Gastrocnemius medialis (tissue), 4 donors: ENCODE data around the gene ODC1.

ENCODE experiments used
- POLR2A ChIP-seq, 2 donors: fragments of 450-650 bp; IDR thresholded peaks; one replicate each; pipeline ENCODE4 v1.6.1; 2017; ENCODE audit warnings: antibody characterized with exemption in 2 of 2, mild to moderate bottlenecking in 2 of 2, moderate library complexity in 2 of 2
- TF ChIP-seq, protein P1 (sequence below), 5 experiments: fragments of 450-650 bp in 3 of 5; fragments of 200-600 bp in 2 of 5; sonication (generic) in 2 of 5; IDR thresholded peaks in 4 of 5; conservative IDR thresholded peaks in 1 of 5; 1 replicate in 4 of 5; 2 replicates in 1 of 5; pipeline ENCODE4 v1.5.1; 2016 to 2019; ENCODE audit warnings: antibody characterized with exemption in 5 of 5, mild to moderate bottlenecking in 3 of 5, moderate library complexity in 3 of 5

DNA sequence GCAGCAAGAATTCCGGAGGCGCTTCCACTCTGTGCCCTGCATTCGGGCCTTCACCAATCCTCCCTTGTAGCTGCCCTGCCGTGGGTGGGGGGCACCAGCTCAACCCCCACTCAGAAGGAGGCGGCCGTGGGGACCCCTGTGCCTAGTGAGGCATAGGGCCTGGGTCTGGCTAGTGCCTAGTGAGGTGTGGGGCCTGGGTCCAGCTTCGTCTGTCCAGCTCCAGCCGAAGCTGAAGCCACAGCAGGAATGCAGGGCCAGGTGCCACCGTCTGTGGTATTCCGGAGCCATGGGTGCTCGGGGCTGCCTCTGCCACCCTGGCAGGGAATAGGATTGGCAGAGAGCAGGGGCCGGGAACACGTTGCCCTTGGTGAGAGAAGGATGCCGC, 12.3 kb downstream of the ODC1 start:
- TF ChIP-seq, protein P1, sequence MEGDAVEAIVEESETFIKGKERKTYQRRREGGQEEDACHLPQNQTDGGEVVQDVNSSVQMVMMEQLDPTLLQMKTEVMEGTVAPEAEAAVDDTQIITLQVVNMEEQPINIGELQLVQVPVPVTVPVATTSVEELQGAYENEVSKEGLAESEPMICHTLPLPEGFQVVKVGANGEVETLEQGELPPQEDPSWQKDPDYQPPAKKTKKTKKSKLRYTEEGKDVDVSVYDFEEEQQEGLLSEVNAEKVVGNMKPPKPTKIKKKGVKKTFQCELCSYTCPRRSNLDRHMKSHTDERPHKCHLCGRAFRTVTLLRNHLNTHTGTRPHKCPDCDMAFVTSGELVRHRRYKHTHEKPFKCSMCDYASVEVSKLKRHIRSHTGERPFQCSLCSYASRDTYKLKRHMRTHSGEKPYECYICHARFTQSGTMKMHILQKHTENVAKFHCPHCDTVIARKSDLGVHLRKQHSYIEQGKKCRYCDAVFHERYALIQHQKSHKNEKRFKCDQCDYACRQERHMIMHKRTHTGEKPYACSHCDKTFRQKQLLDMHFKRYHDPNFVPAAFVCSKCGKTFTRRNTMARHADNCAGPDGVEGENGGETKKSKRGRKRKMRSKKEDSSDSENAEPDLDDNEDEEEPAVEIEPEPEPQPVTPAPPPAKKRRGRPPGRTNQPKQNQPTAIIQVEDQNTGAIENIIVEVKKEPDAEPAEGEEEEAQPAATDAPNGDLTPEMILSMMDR (IDR thresholded peaks at IDR 0.05 in 4 of 5, conservative IDR thresholded peaks at IDR 0.05 in 1 of 5): no peak
- no peak for TF ChIP-seq POLR2A (IDR thresholded peaks at IDR 0.05)
